GM12891 (cell line): ENCODE results near the gene DENND1A.

Experiments used
- PAX5 ChIP-seq: IDR thresholded peaks from 2 replicates; pipeline ENCODE4 v1.6.1; 2011; ENCODE audit warnings: low read length, moderate library complexity, mild to moderate bottlenecking; ENCODE audit not compliant: insufficient read depth, severe bottlenecking
- POLR2A ChIP-seq: IDR thresholded peaks from 2 replicates; pipeline ENCODE4 v1.6.1; 2011; ENCODE audit warnings: low read depth, low read length, control low read depth
- POLR2AphosphoS5 ChIP-seq: IDR thresholded peaks from 2 replicates; pipeline ENCODE4 v1.6.1; 2011; ENCODE audit warnings: low read depth, low read length, control low read depth
- POU2F2 ChIP-seq: IDR thresholded peaks from 2 replicates; pipeline ENCODE4 v1.6.1; 2011; ENCODE audit warnings: low read depth, mild to moderate bottlenecking, control low read depth, low read length, moderate library complexity
- SPI1 ChIP-seq: IDR thresholded peaks from 2 replicates; pipeline ENCODE4 v1.6.1; 2011; ENCODE audit warnings: low read depth, low read length, control low read depth
- TAF1 ChIP-seq: IDR thresholded peaks from 2 replicates; pipeline ENCODE4 v1.6.1; 2011; ENCODE audit warnings: low read depth, low read length, control low read depth

GRCh38 chr9:123823194-123823947 lies 106.6 kb downstream of the DENND1A start:
- TF ChIP-seq TAF1, result no peak
- TF ChIP-seq POLR2A, result no peak
- TF ChIP-seq POLR2AphosphoS5, result no peak
- no peak for TF ChIP-seq PAX5
- TF ChIP-seq POU2F2, result no peak
- TF ChIP-seq SPI1, result no peak
